Stimulated activated CD4-positive, alpha-beta T cell treated with anti-CD3 and anti-CD28 coated beads, Interleukin-1b, Interleukin-23, amount 100 ng/mL, for 48 hours (primary cell): Measurements from ENCODE around the gene LSM7.
"Not testable (repeated sequence)": the region's sequence is repeated elsewhere in the genome, so short reads cannot be mapped to it uniquely, and the experiment has no call there.

Source experiments
- DNase-seq: peaks from one replicate; pipeline ENCODE4 v3.0.0-alpha.2; 2020

The LSM7 gene

DNA sequence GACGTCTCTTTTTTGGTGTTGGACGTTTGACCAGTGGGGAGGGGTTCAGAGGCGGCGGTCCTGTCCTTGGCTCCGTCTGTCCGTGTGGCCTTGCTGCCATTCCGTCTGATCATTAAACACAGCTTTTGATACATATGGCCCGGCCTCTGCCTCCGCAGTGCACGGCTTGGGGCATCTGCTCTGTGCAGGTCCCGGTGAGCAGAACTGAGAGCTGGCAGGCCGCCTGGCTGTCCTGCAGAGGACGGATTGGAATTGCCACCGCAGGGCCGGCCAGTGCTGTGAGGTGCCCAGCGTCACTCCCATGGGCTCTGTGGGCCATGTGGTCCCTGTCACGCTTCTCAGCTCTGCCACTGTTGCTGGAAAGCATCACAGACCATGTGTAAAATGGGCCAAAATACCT is 26.3 kb upstream of the LSM7 start:
- DNase-seq: no peak

DNA sequence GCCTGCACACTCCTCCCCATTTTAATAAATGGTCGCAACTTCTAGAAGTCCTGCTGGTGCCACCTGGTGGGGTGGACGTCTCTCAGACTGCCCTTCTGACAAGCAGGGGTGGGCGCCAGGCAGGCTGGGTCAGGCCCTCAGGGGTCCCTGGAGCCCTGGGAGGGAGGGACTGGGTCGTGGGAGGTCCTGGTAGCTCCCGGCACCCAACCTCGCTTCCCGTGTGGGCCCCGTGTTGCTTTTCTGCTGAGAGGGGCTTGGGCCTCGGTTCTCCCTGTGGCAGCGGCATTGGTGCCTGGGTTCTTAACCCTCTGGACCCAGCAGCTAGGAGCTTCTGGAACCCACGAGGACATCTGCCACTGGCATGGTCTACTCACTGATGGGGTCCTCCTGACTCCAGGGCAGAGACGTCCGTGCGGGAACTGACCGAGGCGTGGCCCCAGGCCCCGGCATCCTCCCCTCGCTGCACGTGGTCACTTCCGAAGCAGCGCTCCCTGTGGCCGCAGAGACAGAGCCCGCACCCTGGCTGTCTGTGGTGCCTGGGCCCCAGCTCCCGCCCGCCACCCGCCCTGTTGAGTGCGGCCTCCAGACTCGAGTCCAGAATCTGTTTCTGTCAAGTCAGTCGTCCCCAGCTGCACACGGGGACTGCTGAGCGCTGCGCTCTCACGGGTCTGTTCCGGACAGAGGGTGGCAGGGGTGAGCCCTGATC is 25.7 kb upstream of the LSM7 start:
- DNase-seq: no peak

DNA sequence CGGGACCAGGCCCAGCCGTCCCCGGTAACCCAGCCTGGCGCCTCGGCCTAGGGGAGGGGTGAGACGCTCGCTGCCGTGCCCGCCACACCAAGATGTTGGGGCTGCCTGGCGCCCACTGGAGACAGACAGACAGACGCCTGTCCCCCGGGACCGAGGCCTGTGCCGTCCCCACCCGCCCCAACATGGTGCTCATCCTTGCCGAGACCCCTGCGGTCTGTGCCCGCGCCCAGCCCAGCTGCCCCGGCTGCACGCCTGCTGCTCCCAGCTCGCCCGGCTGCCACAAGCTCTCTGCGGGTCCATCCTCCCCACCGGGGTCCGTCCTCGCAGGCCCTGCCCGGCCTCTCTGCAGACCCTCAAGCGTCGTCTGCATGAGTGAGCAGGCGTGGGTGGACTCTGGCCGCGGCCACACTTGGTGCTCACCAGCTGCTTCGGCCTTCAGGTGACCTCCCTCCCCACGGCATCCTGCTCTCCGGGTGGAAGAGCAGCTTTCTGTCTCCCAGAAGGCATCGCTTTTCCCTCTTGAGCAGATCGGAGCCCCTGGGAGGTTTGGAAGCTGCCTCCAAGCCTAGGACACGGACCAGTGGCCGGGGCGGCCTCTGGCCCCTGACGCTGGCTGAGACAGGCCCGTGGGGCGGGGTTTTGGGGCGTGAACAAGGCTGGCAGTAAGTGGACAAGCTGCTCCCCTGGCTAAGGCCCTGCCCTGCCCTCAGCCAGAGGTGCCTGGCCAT is 24.9 kb upstream of the LSM7 start:
- DNase-seq: no peak

GRCh38 chr19:2352121-2352520 is 23.7 kb upstream of the LSM7 start:
- DNase-seq: no peak

DNA sequence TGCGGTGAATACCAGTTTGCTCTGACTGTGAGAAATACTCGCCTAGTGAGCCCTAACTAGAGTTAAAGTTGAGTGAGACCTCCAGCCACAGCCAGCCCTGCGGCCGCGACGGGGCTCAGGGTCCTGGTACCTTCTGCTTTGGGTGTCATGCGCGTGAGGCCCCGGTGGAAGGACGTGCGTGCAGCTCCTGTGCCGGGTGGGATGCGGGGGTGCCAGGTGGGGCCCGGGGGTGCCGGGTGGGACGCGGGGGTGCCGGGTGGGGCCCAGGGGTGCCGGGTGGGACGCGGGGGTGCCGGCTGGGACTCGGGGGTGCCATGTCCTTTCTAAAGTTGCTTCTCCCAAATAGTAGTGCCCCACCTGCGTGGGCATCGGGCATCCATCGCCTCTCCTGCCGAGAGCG is 23.2 kb upstream of the LSM7 start:
- no peak for DNase-seq

DNA sequence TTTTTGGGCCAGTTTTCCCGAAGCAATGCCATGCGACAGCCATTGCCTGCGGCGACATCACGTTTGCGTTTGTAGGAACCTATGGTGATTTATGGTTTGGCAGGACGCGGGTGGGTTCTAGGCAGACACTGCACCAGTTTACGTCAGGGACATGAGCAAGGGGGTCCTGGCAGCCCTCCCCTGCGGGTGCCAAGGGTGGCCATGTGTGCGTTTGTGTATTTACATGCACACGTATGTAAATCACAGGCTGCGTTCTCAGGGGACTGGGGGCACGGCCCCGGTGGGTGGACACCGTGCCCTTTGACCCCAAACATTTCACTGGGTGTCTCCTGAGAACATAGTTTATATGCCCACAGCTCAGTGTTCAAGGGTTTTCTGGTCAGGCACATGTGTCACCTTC is 22.3 kb upstream of the LSM7 start:
- no peak for DNase-seq

GRCh38 chr19:2349818-2350217 is 21.4 kb upstream of the LSM7 start:
- DNase-seq: not testable (repeated sequence)

DNA sequence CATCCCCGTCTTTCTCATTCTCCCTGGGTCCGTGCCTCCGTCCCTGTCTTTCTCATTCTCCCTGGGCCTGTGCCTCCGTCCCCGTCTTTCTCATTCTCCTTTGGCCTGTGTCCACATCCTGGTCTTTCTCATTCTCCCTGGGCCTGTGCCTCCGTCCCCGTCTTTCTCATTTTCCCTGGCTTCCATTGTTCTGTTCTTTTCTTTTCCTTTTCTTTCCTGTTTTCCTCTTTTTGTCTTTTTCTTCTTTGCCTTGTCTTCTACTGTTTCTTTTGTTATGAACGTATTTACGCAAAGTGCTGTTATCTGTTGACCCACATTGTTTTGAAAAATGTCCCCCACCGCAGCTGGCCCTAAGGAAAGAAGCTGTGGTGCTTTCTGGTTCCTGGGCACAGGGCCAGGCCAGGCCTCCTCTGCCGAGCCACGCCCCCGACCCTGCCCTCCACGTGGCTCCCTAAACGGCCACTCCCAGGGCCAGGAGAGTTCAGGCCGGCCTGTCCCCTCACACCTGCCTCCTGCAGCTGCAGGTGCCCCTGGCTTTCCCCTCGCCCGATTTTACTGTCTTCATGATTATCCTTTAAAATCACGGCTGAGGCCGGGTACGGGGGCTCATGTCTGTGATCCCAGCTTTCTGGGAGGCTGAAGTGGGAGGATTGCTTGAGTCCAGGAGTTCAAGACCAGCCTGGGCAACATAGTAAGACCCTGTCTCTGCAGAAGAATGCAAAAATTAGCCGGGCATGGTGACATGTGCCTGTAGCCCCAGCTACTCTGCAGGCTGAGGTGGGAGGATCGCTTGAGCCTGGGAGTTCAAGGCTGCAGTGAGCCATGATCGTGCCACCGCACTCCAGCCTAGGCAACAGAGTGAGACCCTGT is 17.6 kb upstream of the LSM7 start:
- no peak for DNase-seq

DNA sequence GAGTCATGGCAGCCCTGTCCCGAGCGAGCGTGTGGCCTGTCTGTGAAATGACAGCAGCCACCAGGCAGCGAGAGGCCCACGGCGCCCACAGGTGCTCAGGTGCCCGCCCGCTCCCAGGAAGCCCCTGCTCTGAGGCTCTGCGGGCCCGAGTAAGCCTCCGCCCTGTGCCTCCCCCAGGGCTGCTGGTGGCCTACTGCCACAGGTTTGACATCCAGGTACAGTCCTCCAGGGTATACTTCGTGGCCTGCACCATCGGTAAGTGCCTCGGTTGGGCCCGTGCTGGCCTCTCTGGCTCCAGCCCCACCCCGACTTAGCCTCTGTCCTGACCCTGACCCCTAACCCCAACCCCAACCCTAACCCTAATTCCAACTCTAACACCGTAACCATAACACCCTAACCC is 16.7 kb upstream of the LSM7 start:
- DNase-seq: no peak

- DNase-seq: no peak
Observed at GRCh38 chr19:2344381-2344870, 16.0 kb upstream of the LSM7 start.

- no peak for DNase-seq
Observed at GRCh38 chr19:2343289-2343982, 15.1 kb upstream of the LSM7 start.

- DNase-seq: no peak
Observed at GRCh38 chr19:2342656-2343288, 14.4 kb upstream of the LSM7 start.

GRCh38 chr19:2341982-2342381 is 13.6 kb upstream of the LSM7 start:
- no peak for DNase-seq

DNA sequence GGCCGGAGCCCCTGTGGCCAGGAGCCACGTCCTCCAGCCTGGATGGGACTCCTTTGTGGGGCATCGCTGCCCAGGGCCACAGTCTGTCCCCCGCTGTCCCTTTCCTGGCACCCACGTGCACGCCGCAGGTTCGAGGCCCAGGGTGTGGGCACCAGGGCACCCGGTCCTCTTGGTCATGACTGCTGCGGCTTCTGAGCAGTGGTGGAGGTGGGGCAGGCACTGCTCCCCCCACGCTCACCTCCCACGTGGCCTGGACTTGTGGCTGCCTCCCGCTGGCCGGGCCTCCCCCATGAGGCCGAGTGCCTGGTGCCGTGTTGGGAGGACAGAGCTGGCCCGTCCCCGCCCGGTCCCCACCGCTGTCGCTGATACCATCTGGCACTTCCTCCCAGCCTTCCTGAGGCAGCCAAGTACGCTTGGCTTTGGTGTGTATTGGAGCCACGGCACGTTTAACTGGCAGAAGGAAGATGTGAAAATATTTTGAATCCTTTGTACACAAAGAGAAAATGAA is 12.9 kb upstream of the LSM7 start:
- no peak for DNase-seq

DNA sequence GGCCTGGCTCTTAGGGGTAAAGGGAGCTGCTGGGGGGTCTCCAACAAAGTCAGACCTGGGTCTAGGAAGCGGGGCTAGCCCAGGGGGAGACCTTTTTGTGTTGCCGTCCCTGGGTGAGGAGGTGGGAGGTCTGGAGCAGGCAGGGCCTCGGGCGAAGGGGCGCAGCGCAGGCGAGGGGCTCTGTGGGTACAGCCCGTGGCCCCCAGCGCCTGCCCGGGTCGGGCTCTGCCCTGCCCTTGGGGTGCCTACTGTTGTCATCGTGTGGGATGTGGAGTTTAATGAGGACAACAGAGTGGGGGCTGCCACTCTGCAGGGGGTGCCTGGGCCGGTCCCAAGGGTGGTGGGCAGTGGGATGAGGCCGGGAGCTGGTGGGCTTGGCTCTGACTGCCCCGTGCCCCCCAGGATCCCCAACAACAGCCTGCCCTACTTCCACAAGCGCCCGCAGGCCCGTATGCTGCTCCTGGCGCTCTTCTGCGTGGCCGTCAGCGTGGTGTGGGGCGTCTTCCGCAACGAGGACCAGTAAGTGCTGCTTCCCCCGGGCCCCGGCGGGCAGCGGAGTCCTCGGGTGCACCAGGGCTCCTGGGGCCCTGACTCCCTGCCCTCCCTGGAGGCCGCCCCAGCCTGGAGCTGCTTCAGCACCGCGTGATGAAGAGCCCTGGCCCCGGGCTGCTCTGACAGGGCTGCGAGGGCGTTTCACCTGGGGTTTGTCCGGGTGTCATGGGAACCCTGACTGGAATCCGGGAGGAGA is 12.3 kb upstream of the LSM7 start:
- no peak for DNase-seq

- DNase-seq: no peak
Observed at GRCh38 chr19:2339644-2340310, 11.4 kb upstream of the LSM7 start.

- DNase-seq: no peak
Observed at GRCh38 chr19:2338751-2339643, 10.6 kb upstream of the LSM7 start.

DNA sequence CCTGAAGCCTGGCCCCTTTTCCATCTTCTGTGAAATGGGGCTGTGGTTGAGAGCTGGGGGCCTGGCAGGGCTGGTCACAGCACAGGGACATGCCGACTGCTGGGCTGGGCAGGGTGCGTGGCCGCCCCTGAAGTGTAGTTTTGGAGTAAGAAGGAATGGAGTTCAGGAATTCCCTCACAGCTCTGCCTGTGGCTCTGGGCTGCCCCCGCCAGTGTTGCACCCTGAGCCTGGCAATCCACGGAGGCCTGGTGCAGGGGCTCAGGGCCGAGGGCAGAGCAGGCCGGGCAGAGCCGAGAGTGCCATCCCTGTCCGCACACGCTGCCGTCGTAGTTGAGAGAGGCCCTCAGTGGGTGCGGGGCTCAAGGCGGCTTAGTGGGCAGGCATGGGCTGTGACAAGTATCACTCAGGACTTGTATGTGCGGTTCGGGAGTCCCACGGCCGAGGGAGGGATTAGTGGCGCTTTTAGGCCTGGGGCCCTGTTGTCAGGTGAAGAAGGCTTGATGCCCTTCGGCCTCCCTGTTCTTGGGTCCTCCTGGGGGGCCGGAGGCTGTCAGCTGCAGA is 9.7 kb upstream of the LSM7 start:
- DNase-seq: no peak

DNA sequence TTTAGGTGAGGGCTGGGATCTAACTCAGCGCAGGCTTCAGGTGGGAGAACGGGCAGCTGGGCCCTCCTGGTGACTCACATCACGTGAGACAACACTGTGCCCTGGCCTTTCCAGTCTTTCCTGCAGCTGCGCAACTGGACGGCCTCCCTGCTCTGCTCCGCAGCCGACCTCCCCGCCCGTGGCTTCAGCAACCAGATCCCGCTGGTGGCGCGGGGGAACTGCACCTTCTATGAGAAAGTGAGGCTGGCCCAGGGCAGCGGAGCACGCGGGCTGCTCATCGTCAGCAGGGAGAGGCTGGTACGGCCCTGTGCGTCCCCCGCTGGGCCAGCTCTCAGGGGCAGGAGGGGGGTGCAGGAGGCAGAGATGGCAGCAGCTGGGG is 8.9 kb upstream of the LSM7 start:
- DNase-seq: no peak
